MCF 10A (cell line): ENCODE data around the gene GRB2. TPM values are rescaled to one million over a fixed set of nuclear protein-coding genes. Genes with fewer than 3 reads are reported as not detected.
A peak's percentile ranks its signal among the peaks of the same experiment; 100 is the strongest.
"Not testable (repeated sequence)": the region's sequence is repeated elsewhere in the genome, so short reads cannot be mapped to it uniquely, and the experiment has no call there.

Source experiments
- BruUV-seq: library from RNA; stranded (reverse); fragments of 400-500 nt; replicated peaks from 2 replicates; lab custom pipeline; 2021; lab: Mats Ljungman, UMichigan
- CTCF ChIA-PET: fragments of 300-600 bp; sonication (Branson Sonifier 250); formaldehyde crosslinking; extraction: SDS; loops from one replicate; lab custom pipeline; 2021; ENCODE audit warnings: antibody characterized with exemption, inconsistent platforms; lab: Yijun Ruan, JAX
- POLR2A ChIA-PET: fragments of 300-600, 350-650 bp; sonication (Branson Sonifier 250); formaldehyde crosslinking; extraction: SDS; loops from one replicate; lab custom pipeline; 2020; ENCODE audit warnings: antibody characterized with exemption, inconsistent platforms; lab: Yijun Ruan, JAX
- DNase-seq: peaks from one replicate; pipeline ENCODE4 v3.0.0-alpha.2; 2018; ENCODE audit not compliant: unreplicated experiment
- H3K27ac Mint-ChIP-seq: one replicate; pipeline ENCODE4 v1.8.0; 2022; ENCODE audit warnings: mild to moderate bottlenecking, low read depth, mixed read lengths; ENCODE audit not compliant: unreplicated experiment
- H3K27me3 Mint-ChIP-seq: one replicate; pipeline ENCODE4 v1.8.0; 2022; ENCODE audit warnings: mixed read lengths; ENCODE audit not compliant: insufficient read depth, unreplicated experiment
- H3K36me3 Mint-ChIP-seq: one replicate; pipeline ENCODE4 v1.8.0; 2022; ENCODE audit warnings: mild to moderate bottlenecking, moderate library complexity, mixed read lengths; ENCODE audit not compliant: insufficient read depth, unreplicated experiment
- H3K4me1 Mint-ChIP-seq: one replicate; pipeline ENCODE4 v1.8.0; 2022; ENCODE audit warnings: mixed read lengths; ENCODE audit not compliant: insufficient read depth, unreplicated experiment
- H3K4me3 Mint-ChIP-seq: one replicate; pipeline ENCODE4 v1.8.0; 2022; ENCODE audit warnings: mild to moderate bottlenecking, moderate library complexity, mixed read lengths; ENCODE audit not compliant: unreplicated experiment
- H3K9me3 Mint-ChIP-seq: one replicate; pipeline ENCODE4 v1.8.0; 2022; ENCODE audit warnings: mixed read lengths; ENCODE audit not compliant: unreplicated experiment
- CTCF ChIP-seq: fragments of 200-600 bp; IDR thresholded peaks from one replicate; pipeline ENCODE4 v1.8.0; 2022; ENCODE audit warnings: antibody characterized with exemption, mild to moderate bottlenecking; ENCODE audit not compliant: unreplicated experiment
- intact Hi-C: fragments of 100-400 bp; cut with micrococcal nuclease; formaldehyde crosslinking; loops from 2 replicates; pipeline ENCODE4 v1.14.1; 2022
- total RNA-seq: library from RNA; stranded (reverse); gene quantifications from 2 replicates; pipeline ENCODE4 v1.2.3, GENCODE V29; 2022

The GRB2 gene
- total RNA-seq, 1 experiment from 2014 or later, result 67.1 TPM

- Mint-ChIP-seq H3K27me3 (no peaks in the 10 kb centered on the region), H3K4me1 (peaks cover 9% of the 10 kb centered on the region), H3K9me3 (no peaks in the 10 kb centered on the region), H3K27ac (no peak overlapping the region), H3K36me3 (peaks cover 14% of the 10 kb centered on the region), H3K4me3 (no peak overlapping the region)
- no peak for DNase-seq
- POLR2A ChIA-PET, result interaction anchor here (1.8 kb wide), 1 partner anchor 20 kb away, joined by 13 read pairs; no protein-coding TSS in a partner anchor
- no TSS peak for BruUV-seq
- CTCF ChIA-PET, result no interaction called here
- intact Hi-C loops, result no loop called here
- no peak for TF ChIP-seq CTCF
Measured at GRCh38 chr17:75373280-75373679, 32.2 kb downstream of the GRB2 start.

GRCh38 chr17:75371981-75372380 lies 33.5 kb downstream of the GRB2 start:
- Mint-ChIP-seq H3K36me3 (peaks cover 14% of the 10 kb centered on the region), H3K27me3 (no peaks in the 10 kb centered on the region), H3K9me3 (no peaks in the 10 kb centered on the region), H3K4me3 (no peak overlapping the region), H3K27ac (no peak overlapping the region), H3K4me1 (peaks cover 9% of the 10 kb centered on the region)
- POLR2A ChIA-PET, result interaction anchor here (1.8 kb wide), 1 partner anchor 22 kb away, joined by 13 read pairs; no protein-coding TSS in a partner anchor
- no peak for DNase-seq
- no TSS peak for BruUV-seq
- CTCF ChIA-PET, result no interaction called here
- TF ChIP-seq CTCF, result no peak
- intact Hi-C loops, result no loop called here

- H3K9me3 Mint-ChIP-seq, result no peaks in the 10 kb centered on the region
- no peaks in the 10 kb centered on the region for H3K27me3 Mint-ChIP-seq
- ChIA-PET CTCF (no interaction called here), POLR2A (interaction anchor here (0.7 kb wide), 1 partner anchor 85 kb away, joined by 3 read pairs; no protein-coding TSS in a partner anchor)
- no peak overlapping the region for H3K27ac Mint-ChIP-seq
- H3K4me3 Mint-ChIP-seq, result no peak overlapping the region
- DNase-seq, result no peak
- peaks cover 14% of the 10 kb centered on the region for H3K36me3 Mint-ChIP-seq
- no TSS peak for BruUV-seq
- intact Hi-C loops, result no loop called here
- TF ChIP-seq CTCF, result no peak
- peaks cover 9% of the 10 kb centered on the region for H3K4me1 Mint-ChIP-seq
Measured at GRCh38 chr17:75371339-75371738, 34.1 kb downstream of the GRB2 start.

GRCh38 chr17:75370286-75370915 lies 35.1 kb downstream of the GRB2 start:
- peaks cover 5% of the 10 kb centered on the region for H3K36me3 Mint-ChIP-seq
- DNase-seq, result peak; percentile 45
- no peak overlapping the region for H3K27ac Mint-ChIP-seq
- no peak overlapping the region for H3K4me3 Mint-ChIP-seq
- POLR2A ChIA-PET, result interaction anchor here (0.8 to 1.7 kb wide), 5 partner anchors 8 to 108 kb away, joined by 3 to 6 read pairs (median 4); partner anchors contain the start of genes GRB2, MRPS7 and SLC25A19
- peaks cover 15% of the 10 kb centered on the region for H3K4me1 Mint-ChIP-seq
- intact Hi-C loops, result no loop called here
- BruUV-seq, result no TSS peak
- CTCF ChIA-PET, result interaction anchor here (0.6 to 0.7 kb wide), 2 partner anchors 24 to 147 kb away, joined by 3 to 4 read pairs; no protein-coding TSS in a partner anchor
- no peaks in the 10 kb centered on the region for H3K9me3 Mint-ChIP-seq
- no peak for TF ChIP-seq CTCF
- H3K27me3 Mint-ChIP-seq, result no peaks in the 10 kb centered on the region

GRCh38 chr17:75367838-75368789 lies 37.4 kb downstream of the GRB2 start:
- BruUV-seq, DNase-seq, H3K9me3 Mint-ChIP-seq, H3K27me3 Mint-ChIP-seq, H3K27ac Mint-ChIP-seq, intact Hi-C loops, H3K36me3 Mint-ChIP-seq, H3K4me3 Mint-ChIP-seq: not testable (repeated sequence)
- H3K4me1 Mint-ChIP-seq, result peaks cover 30% of the 10 kb centered on the region
- ChIA-PET POLR2A (interaction anchor here (0.8 kb wide), 1 partner anchor 26 kb away, joined by 3 read pairs; no protein-coding TSS in a partner anchor), CTCF (interaction anchor here (0.7 to 0.8 kb wide), 2 partner anchors 18 to 26 kb away, joined by 4 read pairs; no protein-coding TSS in a partner anchor)
